T-cell (primary cell): Measurements from ENCODE around the gene PRKACA. TPM values are rescaled to one million over a fixed set of nuclear protein-coding genes. Genes with fewer than 3 reads are reported as not detected.
A peak's percentile ranks its signal among the peaks of the same experiment; 100 is the strongest.

Source experiments
- ATAC-seq, 4 experiments: fragments of 200-7000 bp in 3 of 4; fragments of 150-1000 bp in 1 of 4; cut with Tn5 transposase; replicated peaks in 1 of 4; 1 replicate in 3 of 4; 2 replicates in 1 of 4; pipeline ENCODE4 v1.10.0; 2021; ENCODE audit warnings: moderate library complexity in 3 of 4, mild to moderate bottlenecking in 2 of 4, moderate number of reproducible peaks in 1 of 4
- CTCF ChIA-PET, 2 donors: fragments of 300-600 bp; sonication (Branson Sonifier 250); formaldehyde crosslinking; loops; one replicate each; lab custom pipeline; 2022; ENCODE audit warnings: antibody characterized with exemption in 2 of 2; lab: Charles Lee
- POLR2A ChIA-PET, 2 donors: fragments of 300-600 bp; sonication (Branson Sonifier 250); formaldehyde crosslinking; loops; one replicate each; lab custom pipeline; 2022; ENCODE audit warnings: antibody characterized with exemption in 2 of 2; lab: Charles Lee
- DNase-seq, 35 experiments: peaks; one replicate each; pipeline versions ENCODE4 v3.0.0 to v3.0.0-alpha.2; 2013 to 2023
- H3K27ac ChIP-seq: one replicate; pipeline ENCODE4 v1.5.1; 2013; ENCODE audit warnings: low read length
- H3K27me3 ChIP-seq, 2 experiments: replicated peaks in 1 of 2; 1 replicate in 1 of 2; 2 replicates in 1 of 2; pipeline versions ENCODE4 v1.6.1 to v1.7.0; 2013; ENCODE audit warnings: low read length in 1 of 2, mixed read lengths in 1 of 2; ENCODE audit not compliant: control insufficient read depth in 2 of 2, insufficient read depth in 2 of 2; ENCODE audit errors: extremely low read depth in 1 of 2
- H3K36me3 ChIP-seq, 2 donors: 1 replicate in 1 of 2; 2 replicates in 1 of 2; pipeline versions ENCODE4 v1.6.1 to v1.7.0; 2013; ENCODE audit warnings: low read length in 1 of 2; ENCODE audit not compliant: control insufficient read depth in 2 of 2, insufficient read depth in 1 of 2; ENCODE audit errors: extremely low read depth in 1 of 2
- H3K4me1 ChIP-seq, 2 experiments: 1 replicate in 1 of 2; 2 replicates in 1 of 2; pipeline versions ENCODE4 v1.6.1 to v1.7.0; 2013; ENCODE audit warnings: low read length in 2 of 2, mixed read lengths in 1 of 2; ENCODE audit not compliant: insufficient read depth in 2 of 2, control insufficient read depth in 1 of 2; ENCODE audit errors: extremely low read depth in 1 of 2
- H3K4me3 ChIP-seq, 2 donors: 1 replicate in 1 of 2; 2 replicates in 1 of 2; pipeline versions ENCODE4 v1.5.1 to v1.7.0; 2013; ENCODE audit warnings: mild to moderate bottlenecking in 2 of 2, low read length in 1 of 2, moderate library complexity in 1 of 2; ENCODE audit not compliant: control insufficient read depth in 1 of 2; ENCODE audit errors: extremely low read depth in 1 of 2
- H3K9me3 ChIP-seq: 2 replicates; pipeline ENCODE4 v1.7.0; 2013
- H3K27ac Mint-ChIP-seq, 2 donors: one replicate each; pipeline ENCODE4 v1.8.0; 2020 to 2021; ENCODE audit warnings: mild to moderate bottlenecking in 2 of 2, mixed read lengths in 2 of 2
- H3K27me3 Mint-ChIP-seq, 2 donors: one replicate each; pipeline ENCODE4 v1.8.0; 2021 to 2022; ENCODE audit warnings: mixed read lengths in 2 of 2
- H3K36me3 Mint-ChIP-seq: one replicate; pipeline ENCODE4 v1.8.0; 2021; ENCODE audit warnings: mixed read lengths
- H3K4me1 Mint-ChIP-seq, 3 donors: one replicate each; pipeline ENCODE4 v1.8.0; 2020 to 2022; ENCODE audit warnings: mixed read lengths in 3 of 3, mild to moderate bottlenecking in 1 of 3
- H3K4me3 Mint-ChIP-seq, 3 donors: one replicate each; pipeline ENCODE4 v1.8.0; 2020 to 2022; ENCODE audit warnings: mild to moderate bottlenecking in 3 of 3, mixed read lengths in 3 of 3, moderate library complexity in 3 of 3
- H3K9me3 Mint-ChIP-seq, 3 donors: one replicate each; pipeline ENCODE4 v1.8.0; 2020 to 2022; ENCODE audit warnings: mixed read lengths in 3 of 3
- WGBS: methylation state at CpG from one replicate; pipeline ENCODE4 v1.1.5; 2013; ENCODE audit warnings: missing lambda C conversion rate; ENCODE audit not compliant: insufficient coverage; 5-methylcytosine and 5-hydroxymethylcytosine counted together
- total RNA-seq, 35 experiments: library from RNA in 6 of 35; stranded (reverse) in 6 of 35; fragments of 120-200 nt in 1 of 35; gene quantifications; one replicate each; pipeline versions ENCODE4 v1.2.1 to v1.2.4 and lab custom pipeline; 2013 to 2026

Gene PRKACA
- total RNA-seq, 5 donors from 2014 or later (not counting 1 experiment from before 2014, with no cell fraction given) = 43.0 to 53.5 (median 48.9) TPM

GRCh38 chr19:14136509-14137281 is 19.1 kb upstream of the PRKACA start, which contains the start of gene ASF1B:
Gene ASF1B, minus strand, starts transcription at chr19:14136589. Its CDS starts 133 bp downstream, at chr19:14136456.
- Mint-ChIP-seq H3K9me3 (no peaks in the 10 kb centered on the region), H3K27me3 (no peaks in the 10 kb centered on the region), H3K4me1 (peaks cover 22 to 33% (median 30%) of the 10 kb centered on the region in 3 donors), H3K27ac (peak within 1 kb of the TSS; percentile 90 to 92), H3K4me3 (peak within 1 kb of the TSS; percentile 75 to 87 (median 82)), H3K36me3 (peaks cover 4% of the 10 kb centered on the region)
- peak; percentile 93 to 99 (median 97) for DNase-seq
- peak within 1 kb of the TSS; percentile 65 to 75 for H3K4me3 ChIP-seq
- no peaks in the 10 kb centered on the region for H3K9me3 ChIP-seq
- H3K27ac ChIP-seq = peak within 1 kb of the TSS; percentile 85
- H3K36me3 ChIP-seq = peaks cover 0 to 6% of the 10 kb centered on the region in 2 donors
- under 1% methylated on average over 78 of the region's 78 CpGs for WGBS
- H3K4me1 ChIP-seq = peaks cover 4 to 38% of the 10 kb centered on the region in 2 experiments
- peak; percentile 82 to 85 (median 84) for ATAC-seq
- CTCF ChIA-PET = interaction anchor here (0.5 to 1.8 kb wide), 42 partner anchors 10 to 382 kb away, joined by 3 to 25 read pairs (median 4); partner anchors contain the start of genes ADGRE5 (in 1 of the 2), DNAJB1 (in 1 of the 2) and PKN1 (in 1 of the 2)
- POLR2A ChIA-PET = interaction anchor here in 1 of 2 donors (1.0 to 1.7 kb wide), 3 partner anchors 105 to 389 kb away, joined by 4 to 10 read pairs (median 6); partner anchors contain the start of genes IL27RA and RFX1
- no peaks in the 10 kb centered on the region for H3K27me3 ChIP-seq

GRCh38 chr19:14135985-14136508 is 18.5 kb upstream of the PRKACA start:
- Mint-ChIP-seq H3K4me1 (peaks cover 20 to 30% (median 26%) of the 10 kb centered on the region in 3 donors), H3K36me3 (peaks cover 4% of the 10 kb centered on the region), H3K27me3 (no peaks in the 10 kb centered on the region), H3K27ac (peak overlapping the region in 1 of 2 donors; percentile 77), H3K9me3 (no peaks in the 10 kb centered on the region), H3K4me3 (peak overlapping the region; percentile 75 to 87 (median 82))
- CTCF ChIA-PET = interaction anchor here (0.5 to 1.8 kb wide), 40 partner anchors 11 to 537 kb away, joined by 3 to 25 read pairs (median 4); partner anchors contain the start of genes ADGRE5 (in 1 of the 2), DNAJB1 (in 1 of the 2) and PKN1 (in 1 of the 2)
- peaks cover 0 to 33% of the 10 kb centered on the region in 2 experiments for H3K4me1 ChIP-seq
- DNase-seq (peak in 1 of 35 experiments; percentile 21), ATAC-seq (no peak)
- WGBS = under 1% methylated on average over 36 of the region's 38 CpGs
- H3K27me3 ChIP-seq = no peaks in the 10 kb centered on the region
- POLR2A ChIA-PET = interaction anchor here in 1 of 2 donors (1.0 to 1.7 kb wide), 3 partner anchors 104 to 389 kb away, joined by 4 to 10 read pairs (median 6); partner anchors contain the start of genes IL27RA and RFX1
- peaks cover 0 to 6% of the 10 kb centered on the region in 2 donors for H3K36me3 ChIP-seq
- H3K4me3 ChIP-seq = peak overlapping the region; percentile 60 to 63
- H3K9me3 ChIP-seq = no peaks in the 10 kb centered on the region
- peak overlapping the region; percentile 45 for H3K27ac ChIP-seq

GRCh38 chr19:14135355-14135754 is 17.8 kb upstream of the PRKACA start:
- H3K4me3 Mint-ChIP-seq = peak overlapping the region; percentile 75 to 82 (median 76)
- WGBS = 31% methylated on average over 6 of the region's 6 CpGs
- H3K36me3 Mint-ChIP-seq = peaks cover 4% of the 10 kb centered on the region
- H3K4me1 ChIP-seq = peaks cover 0 to 33% of the 10 kb centered on the region in 2 experiments
- peak overlapping the region in 1 of 2 donors; percentile 77 for H3K27ac Mint-ChIP-seq
- no peak overlapping the region for H3K27ac ChIP-seq
- no peaks in the 10 kb centered on the region for H3K27me3 Mint-ChIP-seq
- CTCF ChIA-PET = interaction anchor here (0.7 to 1.3 kb wide), 5 partner anchors 21 to 537 kb away, joined by 4 to 8 read pairs (median 6); no protein-coding TSS in a partner anchor
- ATAC-seq = no peak
- POLR2A ChIA-PET = no interaction called here
- DNase-seq = no peak
- H3K36me3 ChIP-seq = peaks cover 0 to 6% of the 10 kb centered on the region in 2 donors
- no peaks in the 10 kb centered on the region for H3K9me3 Mint-ChIP-seq
- H3K4me3 ChIP-seq = no peak overlapping the region
- no peaks in the 10 kb centered on the region for H3K27me3 ChIP-seq
- H3K4me1 Mint-ChIP-seq = peaks cover 20 to 28% (median 25%) of the 10 kb centered on the region in 3 donors
- H3K9me3 ChIP-seq = no peaks in the 10 kb centered on the region

- POLR2A ChIA-PET = no interaction called here
Measured at GRCh38 chr19:14127929-14128509, 10.5 kb upstream of the PRKACA start.

GRCh38 chr19:14127176-14127575 is 9.6 kb upstream of the PRKACA start:
- H3K36me3 Mint-ChIP-seq = no peaks in the 10 kb centered on the region
- Histone ChIP-seq H3K4me1 (no peaks in the 10 kb centered on the region), H3K27me3 (no peaks in the 10 kb centered on the region), H3K36me3 (no peaks in the 10 kb centered on the region), H3K27ac (no peak overlapping the region), H3K9me3 (no peaks in the 10 kb centered on the region), H3K4me3 (no peak overlapping the region)
- WGBS = 90% methylated on average over 5 of the region's 8 CpGs
- ATAC-seq (no peak), DNase-seq (no peak)
- POLR2A ChIA-PET = no interaction called here
- H3K4me3 Mint-ChIP-seq = no peak overlapping the region
- no peaks in the 10 kb centered on the region for H3K9me3 Mint-ChIP-seq
- no peaks in the 10 kb centered on the region for H3K4me1 Mint-ChIP-seq
- H3K27me3 Mint-ChIP-seq = no peaks in the 10 kb centered on the region
- H3K27ac Mint-ChIP-seq = no peak overlapping the region
- CTCF ChIA-PET = no interaction called here

More at GRCh38 chr19:14127929-14128509, 10.5 kb upstream of the PRKACA start:
- Histone ChIP-seq H3K36me3 (no peaks in the 10 kb centered on the region), H3K27me3 (no peaks in the 10 kb centered on the region), H3K9me3 (no peaks in the 10 kb centered on the region), H3K27ac (no peak overlapping the region), H3K4me3 (no peak overlapping the region), H3K4me1 (no peaks in the 10 kb centered on the region)
- H3K27ac Mint-ChIP-seq = no peak overlapping the region
- no peaks in the 10 kb centered on the region for H3K36me3 Mint-ChIP-seq
- no peak for DNase-seq
- ATAC-seq = no peak
- H3K4me1 Mint-ChIP-seq = no peaks in the 10 kb centered on the region
- no peak overlapping the region for H3K4me3 Mint-ChIP-seq
- WGBS = 100% methylated on average over 1 of the region's 4 CpGs
- H3K27me3 Mint-ChIP-seq = no peaks in the 10 kb centered on the region
- no peaks in the 10 kb centered on the region for H3K9me3 Mint-ChIP-seq
- CTCF ChIA-PET = no interaction called here

DNA sequence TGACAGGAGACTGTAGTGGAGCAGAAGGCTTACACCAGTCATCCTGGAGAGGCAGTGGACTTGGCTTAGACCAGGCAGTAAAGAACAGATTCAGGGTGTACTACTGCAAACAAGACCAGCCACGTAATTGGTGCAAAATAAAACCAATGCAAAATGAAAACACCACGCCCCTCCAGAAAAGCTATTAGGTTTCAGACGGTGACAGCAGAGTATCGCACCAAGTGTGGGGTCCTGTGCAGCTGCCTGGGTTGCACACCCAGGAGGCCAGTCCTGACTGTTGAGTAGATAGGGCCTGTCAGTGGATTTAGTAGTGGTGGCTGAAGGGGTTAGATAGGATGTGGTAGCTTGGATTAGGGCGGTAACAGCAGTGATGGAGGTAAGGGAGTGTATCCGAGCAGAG is 5.4 kb upstream of the PRKACA start:
- DNase-seq = no peak
- H3K27me3 Mint-ChIP-seq = no peaks in the 10 kb centered on the region
- no peak overlapping the region for H3K27ac Mint-ChIP-seq
- ChIA-PET POLR2A (interaction anchor here in 1 of 2 donors (0.6 kb wide), 1 partner anchor 356 kb away, joined by 3 read pairs; no protein-coding TSS in a partner anchor), CTCF (no interaction called here)
- no peak overlapping the region for H3K4me3 ChIP-seq
- H3K9me3 Mint-ChIP-seq = no peaks in the 10 kb centered on the region
- 96% methylated on average over 4 of the region's 6 CpGs for WGBS
- no peaks in the 10 kb centered on the region for H3K36me3 ChIP-seq
- H3K9me3 ChIP-seq = no peaks in the 10 kb centered on the region
- no peaks in the 10 kb centered on the region for H3K27me3 ChIP-seq
- peaks cover 8 to 10% (median 9%) of the 10 kb centered on the region in 3 donors for H3K4me1 Mint-ChIP-seq
- peaks cover 2 to 9% of the 10 kb centered on the region in 2 experiments for H3K4me1 ChIP-seq
- no peak for ATAC-seq
- H3K4me3 Mint-ChIP-seq = no peak overlapping the region
- H3K36me3 Mint-ChIP-seq = no peaks in the 10 kb centered on the region
- H3K27ac ChIP-seq = no peak overlapping the region
